B cell (primary cell): ENCODE data around the gene SLC43A3. TPM values are rescaled to one million over a fixed set of nuclear protein-coding genes. Genes with fewer than 3 reads are reported as not detected.

ENCODE experiments used
- ATAC-seq: fragments of 200-7000 bp; cut with Tn5 transposase; one replicate; pipeline ENCODE4 v1.10.0; 2021; ENCODE audit warnings: low read depth, mild to moderate bottlenecking, moderate number of reproducible peaks, moderate library complexity
- CTCF ChIA-PET: fragments of 350-600 bp; sonication (Branson Sonifier 250); formaldehyde crosslinking; loops from one replicate; lab custom pipeline; 2021; ENCODE audit warnings: antibody characterized with exemption, inconsistent platforms; lab: Charles Lee
- POLR2A ChIA-PET: fragments of 350-600 bp; sonication (Branson Sonifier 250); formaldehyde crosslinking; loops from one replicate; lab custom pipeline; 2021; ENCODE audit warnings: antibody characterized with exemption; lab: Charles Lee
- DNase-seq: peaks from one replicate; pipeline ENCODE4 v3.0.0; 2013
- H2AFZ ChIP-seq: 2 replicates; pipeline ENCODE4 v1.6.1; 2012; ENCODE audit warnings: mild to moderate bottlenecking, low read depth, low read length; ENCODE audit not compliant: insufficient read depth, poor library complexity, severe bottlenecking
- H3K27ac ChIP-seq, 2 donors: 1 replicate in 1 of 2; 2 replicates in 1 of 2; pipeline ENCODE4 v1.5.1; 2012 to 2013; ENCODE audit warnings: low read length in 2 of 2, mild to moderate bottlenecking in 2 of 2, moderate library complexity in 1 of 2
- H3K27me3 ChIP-seq, 4 experiments: fragments of 200-600 bp in 1 of 4; sonication (generic) in 1 of 4; replicated peaks in 1 of 4; 1 replicate in 2 of 4; 2 replicates in 2 of 4; pipeline versions ENCODE4 v1.6.1 to v1.7.0; 2013 to 2016; ENCODE audit warnings: low read length in 3 of 4, mild to moderate bottlenecking in 2 of 4, mixed read lengths in 1 of 4, moderate library complexity in 1 of 4; ENCODE audit not compliant: insufficient read depth in 4 of 4, control insufficient read depth in 3 of 4; ENCODE audit errors: control extremely low read depth in 1 of 4
- H3K36me3 ChIP-seq, 2 experiments: replicated peaks in 1 of 2; 1 replicate in 1 of 2; 2 replicates in 1 of 2; pipeline versions ENCODE4 v1.6.1 to v1.7.1; 2013; ENCODE audit warnings: low read length in 1 of 2; ENCODE audit not compliant: insufficient read depth in 2 of 2, control insufficient read depth in 1 of 2; ENCODE audit errors: control extremely low read depth in 1 of 2, extremely low read depth in 1 of 2
- H3K4me1 ChIP-seq, 2 donors: fragments of 200-600 bp in 1 of 2; sonication (generic) in 1 of 2; 1 replicate in 1 of 2; 2 replicates in 1 of 2; pipeline versions ENCODE4 v1.5.1 to v1.6.1; 2013 to 2017; ENCODE audit warnings: low read length in 2 of 2; ENCODE audit not compliant: control insufficient read depth in 2 of 2, insufficient read depth in 2 of 2
- H3K4me2 ChIP-seq: replicated peaks from 2 replicates; pipeline ENCODE3; 2012; ENCODE audit warnings: mild to moderate bottlenecking, low read depth, low read length; ENCODE audit not compliant: poor library complexity, severe bottlenecking
- H3K4me3 ChIP-seq, 5 experiments: fragments of 200-600 bp in 1 of 5; sonication (generic) in 1 of 5; 1 replicate in 3 of 5; 2 replicates in 2 of 5; pipeline versions ENCODE4 v1.5.1 to v1.7.0; 2011 to 2016; ENCODE audit warnings: low read length in 4 of 5, mild to moderate bottlenecking in 4 of 5, low read depth in 2 of 5, control low read depth in 1 of 5, moderate library complexity in 1 of 5; ENCODE audit not compliant: insufficient read depth in 1 of 5; ENCODE audit errors: control extremely low read depth in 1 of 5, extremely low read depth in 1 of 5
- H3K79me2 ChIP-seq: fragments of 200-600 bp; sonication (generic); one replicate; pipeline ENCODE4 v1.6.0; 2016; ENCODE audit warnings: low read length; ENCODE audit not compliant: control insufficient read depth, insufficient read depth
- H3K9ac ChIP-seq: fragments of 200-600 bp; sonication (generic); 2 replicates; pipeline ENCODE4 v1.6.1; 2017; ENCODE audit warnings: mild to moderate bottlenecking, low read length, moderate library complexity
- H3K9me3 ChIP-seq, 3 donors: one replicate each; pipeline versions ENCODE4 v1.6.1 to v1.7.1; 2013; ENCODE audit warnings: low read length in 2 of 3; ENCODE audit not compliant: control insufficient read depth in 2 of 3, insufficient read depth in 1 of 3; ENCODE audit errors: control extremely low read depth in 1 of 3
- H4K20me1 ChIP-seq: 2 replicates; pipeline ENCODE4 v1.6.0; 2012; ENCODE audit warnings: mild to moderate bottlenecking, low read length; ENCODE audit not compliant: insufficient read depth, control insufficient read depth, poor library complexity, severe bottlenecking
- H3K27ac Mint-ChIP-seq: one replicate; pipeline ENCODE4 v1.8.0; 2021; ENCODE audit warnings: mixed read lengths
- H3K27me3 Mint-ChIP-seq: one replicate; pipeline ENCODE4 v1.8.0; 2021; ENCODE audit warnings: mixed read lengths
- H3K4me1 Mint-ChIP-seq: one replicate; pipeline ENCODE4 v1.8.0; 2021; ENCODE audit warnings: mixed read lengths
- H3K4me3 Mint-ChIP-seq: one replicate; pipeline ENCODE4 v1.8.0; 2021; ENCODE audit warnings: mixed read lengths
- H3K9me3 Mint-ChIP-seq: one replicate; pipeline ENCODE4 v1.8.0; 2022; ENCODE audit warnings: mixed read lengths; ENCODE audit not compliant: insufficient read depth
- EZH2 ChIP-seq: IDR thresholded peaks from 2 replicates; pipeline ENCODE4 v1.6.1; 2012; ENCODE audit warnings: borderline replicate concordance, low read depth, mild to moderate bottlenecking, moderate library complexity, low read length; ENCODE audit not compliant: insufficient read depth, poor library complexity, severe bottlenecking
- WGBS: methylation state at CpG from one replicate; pipeline ENCODE4 v1.1.5; 2013; ENCODE audit warnings: missing lambda C conversion rate; ENCODE audit not compliant: insufficient coverage; 5-methylcytosine and 5-hydroxymethylcytosine counted together
- intact Hi-C: fragments of 100-400 bp; cut with micrococcal nuclease; formaldehyde crosslinking; loops from one replicate; pipeline ENCODE4 v1.10.0; 2022
- polyA plus RNA-seq: library from polyadenylated mRNA; depleted of rRNA; stranded (reverse); fragments of >200 nt; gene quantifications from 2 replicates; pipeline ENCODE4 v1.2.3, GENCODE V29; 2012
- total RNA-seq, 2 donors: library from RNA; stranded (reverse); fragments of 120-200 nt in 1 of 2; gene quantifications; 1 replicate in 1 of 2; 2 replicates in 1 of 2; pipeline versions ENCODE4 v1.2.3 to v1.2.4, GENCODE V29; 2013 to 2022
- TF ChIP-seq, protein P1 (sequence below): fragments of 200-600 bp; IDR thresholded peaks from one replicate; pipeline ENCODE4 v1.8.0; 2022; ENCODE audit warnings: antibody characterized with exemption, mild to moderate bottlenecking

SLC43A3 gene
- total and polyA plus RNA-seq, 2 donors (not counting 1 experiment from before 2014, with no cell fraction given), result 7.6 to 20.9 TPM

DNA sequence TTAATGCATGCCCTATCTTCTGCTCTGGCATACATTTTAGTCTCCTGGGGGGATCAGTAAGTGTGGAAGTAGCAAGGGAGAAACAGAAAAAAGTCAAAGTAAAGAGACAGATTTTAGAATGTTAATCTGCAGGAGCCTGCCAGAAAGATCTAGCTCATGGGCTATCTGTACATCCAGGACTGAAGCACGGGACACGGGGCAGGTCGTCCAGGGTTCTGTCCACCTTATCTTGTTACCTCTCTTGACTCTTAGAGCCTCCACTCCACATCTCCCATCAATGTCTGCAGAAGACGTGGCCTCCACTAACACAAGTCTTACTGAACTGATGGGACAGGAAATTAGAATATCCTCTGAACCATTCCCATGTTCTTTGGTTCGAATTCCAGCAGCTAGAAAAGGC lies 1.7 kb upstream of the SLC43A3 start:
- Histone ChIP-seq H3K27me3 (no peaks in the 10 kb centered on the region), H3K79me2 (peaks cover 9% of the 10 kb centered on the region), H3K4me1 (peaks cover 28 to 33% of the 10 kb centered on the region in 2 donors), H4K20me1 (no peaks in the 10 kb centered on the region), H3K4me3 (no peak overlapping the region), H3K36me3 (peaks cover 0 to 3% of the 10 kb centered on the region in 2 experiments), H3K27ac (no peak overlapping the region), H3K9me3 (peaks cover 0 to 4% (median 0%) of the 10 kb centered on the region in 3 donors), H2AFZ (no peak overlapping the region), H3K4me2 (no peak overlapping the region), H3K9ac (no peak overlapping the region)
- Mint-ChIP-seq H3K9me3 (no peaks in the 10 kb centered on the region), H3K27ac (no peak overlapping the region), H3K27me3 (no peaks in the 10 kb centered on the region), H3K4me3 (no peak overlapping the region), H3K4me1 (peaks cover 35% of the 10 kb centered on the region)
- WGBS, result 100% methylated on average over 4 of the region's 5 CpGs
- POLR2A ChIA-PET, result no interaction called here
- TF ChIP-seq, protein P1, sequence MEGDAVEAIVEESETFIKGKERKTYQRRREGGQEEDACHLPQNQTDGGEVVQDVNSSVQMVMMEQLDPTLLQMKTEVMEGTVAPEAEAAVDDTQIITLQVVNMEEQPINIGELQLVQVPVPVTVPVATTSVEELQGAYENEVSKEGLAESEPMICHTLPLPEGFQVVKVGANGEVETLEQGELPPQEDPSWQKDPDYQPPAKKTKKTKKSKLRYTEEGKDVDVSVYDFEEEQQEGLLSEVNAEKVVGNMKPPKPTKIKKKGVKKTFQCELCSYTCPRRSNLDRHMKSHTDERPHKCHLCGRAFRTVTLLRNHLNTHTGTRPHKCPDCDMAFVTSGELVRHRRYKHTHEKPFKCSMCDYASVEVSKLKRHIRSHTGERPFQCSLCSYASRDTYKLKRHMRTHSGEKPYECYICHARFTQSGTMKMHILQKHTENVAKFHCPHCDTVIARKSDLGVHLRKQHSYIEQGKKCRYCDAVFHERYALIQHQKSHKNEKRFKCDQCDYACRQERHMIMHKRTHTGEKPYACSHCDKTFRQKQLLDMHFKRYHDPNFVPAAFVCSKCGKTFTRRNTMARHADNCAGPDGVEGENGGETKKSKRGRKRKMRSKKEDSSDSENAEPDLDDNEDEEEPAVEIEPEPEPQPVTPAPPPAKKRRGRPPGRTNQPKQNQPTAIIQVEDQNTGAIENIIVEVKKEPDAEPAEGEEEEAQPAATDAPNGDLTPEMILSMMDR, result no peak
- no peak for TF ChIP-seq EZH2
- CTCF ChIA-PET, result interaction anchor here (1.3 to 4.2 kb wide), 5 partner anchors 8 to 98 kb away, joined by 4 to 22 read pairs (median 6); no protein-coding TSS in a partner anchor
- intact Hi-C loops, result loop anchor here (5.0 kb wide), 1 partner anchor 91 kb away; the partner anchor contains the start of genes P2RX3 and SSRP1
- ATAC-seq (no peak), DNase-seq (no peak)

DNA sequence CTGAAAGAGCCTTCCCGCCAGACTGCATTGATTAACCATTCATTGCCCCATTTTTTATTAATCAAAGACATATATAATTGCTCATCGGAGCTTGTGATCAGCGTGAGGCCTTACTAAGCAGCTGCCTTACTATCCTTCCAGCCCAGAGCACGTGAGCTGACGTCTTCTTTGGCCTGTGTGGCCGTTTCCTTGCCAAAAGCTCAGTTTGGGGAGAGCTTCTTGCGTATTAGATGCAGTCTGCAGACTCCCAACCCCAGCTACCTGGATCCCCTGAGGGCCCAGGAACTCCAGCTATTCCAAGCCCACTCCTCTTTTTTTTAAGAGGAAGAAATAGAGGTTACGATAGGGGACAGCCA lies 784 bp upstream of the SLC43A3 start:
- ATAC-seq (no peak), DNase-seq (no peak)
- Mint-ChIP-seq H3K4me1 (peaks cover 36% of the 10 kb centered on the region), H3K9me3 (no peaks in the 10 kb centered on the region), H3K4me3 (peak overlapping the region; percentile 91), H3K27ac (peak overlapping the region; percentile 92), H3K27me3 (no peaks in the 10 kb centered on the region)
- Histone ChIP-seq H3K4me2 (no peak overlapping the region), H3K27me3 (no peaks in the 10 kb centered on the region), H2AFZ (peak overlapping the region; percentile 95), H3K36me3 (peaks cover 0 to 3% of the 10 kb centered on the region in 2 experiments), H3K9ac (no peak overlapping the region), H3K79me2 (peaks cover 10% of the 10 kb centered on the region), H3K4me3 (no peak overlapping the region), H4K20me1 (no peaks in the 10 kb centered on the region), H3K27ac (no peak overlapping the region), H3K9me3 (peaks cover 0 to 4% (median 0%) of the 10 kb centered on the region in 3 donors), H3K4me1 (peaks cover 28 to 33% of the 10 kb centered on the region in 2 donors)
- TF ChIP-seq, protein P1, result no peak
- intact Hi-C loops, result loop anchor here (1.0 to 5.0 kb wide), 2 partner anchors 90 to 103 kb away; partner anchors contain the start of genes P2RX3, SSRP1 and TIMM10
- POLR2A ChIA-PET, result no interaction called here
- CTCF ChIA-PET, result interaction anchor here (0.6 to 4.2 kb wide), 8 partner anchors 9 to 204 kb away, joined by 3 to 22 read pairs (median 5); no protein-coding TSS in a partner anchor
- 91% methylated on average over 5 of the region's 8 CpGs for WGBS
